ENCODE data around the gene TLE2.
"Not testable (repeated sequence)": the region's sequence is repeated elsewhere in the genome, so short reads cannot be mapped to it uniquely, and the experiment has no call there.

Gene TLE2

GRCh38 chr19:2998642-2999041, 30.4 kb downstream of the TLE2 start:
- intact Hi-C loops (cut with DNase I): no loop called here

DNA sequence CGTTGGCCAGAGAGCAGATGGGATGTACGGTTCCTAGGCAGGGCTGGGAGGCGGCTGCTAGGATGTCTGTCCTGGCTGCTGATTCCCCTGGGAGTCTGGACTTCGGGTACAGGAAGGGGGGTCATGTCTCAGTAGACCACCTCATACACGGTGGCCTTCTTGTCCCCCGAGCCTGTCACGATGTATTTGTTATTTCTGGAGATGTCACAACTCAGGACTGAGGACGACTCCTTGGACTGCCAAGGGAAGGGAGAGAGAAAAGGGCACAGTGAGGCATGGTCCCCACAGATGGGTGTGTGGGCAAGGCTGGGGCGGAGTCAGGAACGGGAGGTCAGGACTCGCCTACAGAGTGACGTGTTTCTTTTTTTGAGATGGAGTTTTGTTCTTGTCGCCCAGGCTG, 31.4 kb downstream of the TLE2 start:
- intact Hi-C loops (cut with DNase I): no loop called here
- no peak for DNase-seq

More at GRCh38 chr19:2998642-2999041, 30.4 kb downstream of the TLE2 start:
- no peak for DNase-seq

GRCh38 chr19:2994588-2995131, 34.4 kb downstream of the TLE2 start:
- intact Hi-C loops (cut with DNase I): no loop called here
- no peak for DNase-seq

DNA sequence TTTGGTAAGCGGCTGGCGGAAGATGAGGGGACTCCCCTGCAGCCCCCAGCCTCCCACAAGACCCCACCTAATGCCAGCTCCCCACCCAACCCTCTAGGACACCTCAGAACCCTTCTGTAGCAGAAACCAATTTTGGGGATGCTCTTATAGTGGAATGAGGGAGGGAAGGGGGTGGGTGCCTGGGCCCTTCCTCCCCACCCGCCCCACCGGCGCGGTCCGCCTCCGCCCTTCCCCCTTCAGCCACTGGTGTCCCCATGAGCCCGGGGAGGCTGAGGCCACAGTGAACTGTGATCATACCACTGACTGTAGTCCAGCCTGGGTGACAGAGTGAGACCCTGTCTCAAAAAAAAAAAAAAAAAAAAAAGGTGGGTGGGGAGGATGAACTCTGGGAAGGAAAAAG, 35.5 kb downstream of the TLE2 start:
- no peak for DNase-seq
- intact Hi-C loops (cut with DNase I): no loop called here

DNA sequence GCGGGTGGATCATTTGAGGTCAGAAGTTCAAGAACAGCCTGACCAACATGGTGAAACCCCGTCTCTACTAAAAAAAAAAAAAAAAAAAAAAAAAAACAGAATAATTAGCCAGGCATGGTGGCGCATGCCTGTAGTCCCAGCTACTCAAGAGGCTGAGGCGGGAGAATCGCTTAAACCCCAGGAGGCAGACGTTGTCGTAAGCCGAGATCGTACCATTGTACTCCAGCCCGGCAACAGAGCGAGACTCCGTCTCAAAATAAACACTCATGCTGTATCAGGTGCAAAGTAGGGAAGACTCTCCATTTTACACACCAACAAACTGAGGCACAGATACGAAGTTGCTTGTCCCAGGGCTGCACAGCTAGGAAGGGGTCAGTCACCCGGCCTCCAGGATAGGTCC, 36.1 kb downstream of the TLE2 start:
- intact Hi-C loops (cut with DNase I): no loop called here
- DNase-seq: no peak

- intact Hi-C loops (cut with DNase I); DNase-seq: not testable (repeated sequence)
These were observed 36.7 kb downstream of the TLE2 start for GRCh38 chr19:2992333-2992732.

DNA sequence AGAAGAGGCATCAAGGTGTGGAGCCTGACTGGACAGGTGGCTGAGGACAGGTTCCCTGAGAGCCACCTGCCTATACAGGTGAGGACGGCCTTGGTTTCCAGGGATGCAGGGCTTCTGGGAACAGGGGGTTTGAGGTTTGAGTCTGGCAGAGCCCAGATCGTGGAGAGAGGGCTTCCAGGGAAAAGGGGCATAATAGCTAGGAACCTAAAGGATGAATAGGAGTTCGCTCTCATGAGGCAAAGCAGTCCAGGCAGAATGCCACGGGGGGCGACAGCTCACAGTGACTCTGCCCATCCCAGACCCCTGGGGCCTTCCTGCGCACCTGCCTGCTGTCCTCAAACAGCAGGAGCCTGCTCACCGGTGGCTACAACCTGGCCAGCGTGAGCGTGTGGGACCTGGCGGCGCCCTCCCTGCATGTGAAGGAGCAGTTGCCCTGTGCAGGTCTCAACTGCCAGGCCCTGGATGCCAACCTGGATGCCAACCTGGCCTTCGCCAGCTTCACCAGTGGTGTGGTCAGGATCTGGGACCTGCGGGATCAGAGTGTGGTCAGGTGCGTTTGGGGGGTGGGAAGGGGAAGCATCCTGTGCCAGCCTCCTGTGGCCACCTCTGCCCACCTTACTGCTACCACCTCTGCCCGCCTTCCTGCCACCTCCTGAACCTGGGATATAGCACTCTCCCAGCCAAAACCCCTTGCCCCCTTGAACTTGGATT, 39.7 kb downstream of the TLE2 start:
- intact Hi-C loops (cut with DNase I): no loop called here
- DNase-seq: no peak

DNA sequence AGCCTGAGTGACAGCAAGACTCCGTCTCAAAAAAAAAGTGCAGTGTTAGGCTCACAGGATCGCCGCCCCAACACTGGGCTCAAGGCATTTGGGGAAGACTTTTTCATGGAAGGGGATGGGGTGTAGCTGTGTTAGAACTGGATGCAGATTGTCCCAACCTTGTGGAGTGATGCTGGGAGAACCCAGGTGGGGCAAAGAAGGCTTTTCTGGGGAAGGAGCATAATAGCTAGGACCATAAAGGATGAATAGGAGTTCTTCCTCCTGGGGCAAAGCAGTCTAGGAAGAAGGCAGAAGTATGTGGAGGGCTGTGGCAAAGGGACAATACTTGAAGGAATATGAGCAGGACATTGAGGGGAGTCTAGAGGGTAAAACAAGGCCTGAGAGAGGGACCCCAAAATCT, 40.5 kb downstream of the TLE2 start:
- DNase-seq: no peak
- intact Hi-C loops (cut with DNase I): no loop called here

DNA sequence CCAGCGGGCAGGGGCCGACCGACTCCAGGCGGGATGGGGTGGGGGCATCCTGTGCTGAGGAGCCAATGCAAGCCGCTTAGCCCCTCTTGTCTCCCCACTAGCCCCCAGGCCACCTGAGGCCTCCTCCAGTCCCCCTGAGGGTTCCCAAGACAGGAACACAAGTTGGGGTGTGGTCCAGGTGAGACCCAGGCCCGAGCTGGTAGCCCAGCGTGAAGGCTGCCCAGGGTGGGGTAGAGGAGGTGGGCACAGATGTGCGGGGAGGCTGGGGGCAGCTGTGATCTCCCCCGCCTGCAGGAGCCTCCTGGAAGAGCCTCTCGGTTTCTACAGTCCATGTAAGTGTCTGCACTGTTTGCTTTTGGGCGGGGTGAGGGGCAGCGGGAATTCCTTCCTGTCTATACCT, 41.3 kb downstream of the TLE2 start:
- intact Hi-C loops (cut with DNase I): no loop called here
- DNase-seq: no peak

- no peak for DNase-seq
- intact Hi-C loops (cut with DNase I): no loop called here
These were observed 42.0 kb downstream of the TLE2 start for GRCh38 chr19:2986951-2987524.

- intact Hi-C loops (cut with DNase I): no loop called here
- peak in 2 of 42 donors; percentile 63 to 67 for DNase-seq
These were observed 44.9 kb downstream of the TLE2 start for GRCh38 chr19:2984215-2984528.

DNA sequence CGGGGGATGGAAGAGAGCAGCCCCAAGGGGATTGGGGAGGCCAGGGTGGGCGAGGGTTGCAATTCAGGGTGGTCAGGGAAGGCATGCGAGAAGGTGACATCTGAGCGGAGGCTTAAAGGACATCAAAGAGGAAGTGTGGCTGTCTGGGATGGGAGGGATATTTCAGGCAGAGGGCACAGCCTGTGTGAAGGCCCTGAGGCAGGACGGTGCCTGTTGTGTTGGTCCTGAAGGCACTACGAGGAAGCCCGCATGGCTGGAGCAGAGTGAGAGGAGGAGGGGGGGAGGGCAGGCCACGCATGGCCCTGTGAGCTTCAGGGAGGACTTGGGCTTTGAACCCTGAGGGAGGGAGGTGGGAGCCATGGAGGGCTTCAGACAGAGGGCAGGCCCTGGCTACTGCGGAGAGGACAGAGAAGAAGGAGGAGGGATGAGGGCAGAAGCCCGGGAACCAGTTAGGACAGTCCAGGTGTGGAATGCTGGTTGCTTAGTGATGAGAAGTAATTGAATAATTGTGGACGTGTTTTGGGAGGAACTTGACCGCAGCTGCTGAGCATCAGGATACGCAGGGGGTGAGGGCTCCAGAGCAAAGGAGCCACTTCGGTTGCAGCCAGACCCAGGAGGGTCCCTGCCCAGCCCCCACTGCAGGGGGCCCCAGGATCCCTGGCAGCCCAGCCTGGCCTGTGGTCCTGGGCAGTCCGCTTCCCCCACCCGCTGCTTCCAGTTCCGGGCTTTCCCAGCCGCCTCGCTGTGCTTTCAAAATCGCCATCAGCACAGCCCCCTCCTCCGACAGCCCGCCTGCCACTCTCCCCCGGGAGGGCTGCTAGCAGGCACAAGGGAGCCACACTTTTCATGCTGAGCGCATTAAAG, 45.5 kb downstream of the TLE2 start:
- peak in 37 of 42 donors; percentile 11 to 83 (median 38) for DNase-seq
- intact Hi-C loops (cut with DNase I): no loop called here

GRCh38 chr19:2982983-2983350, 46.1 kb downstream of the TLE2 start:
- DNase-seq: peak; percentile 24 to 81 (median 58)
- intact Hi-C loops (cut with DNase I): no loop called here

- intact Hi-C loops (cut with DNase I): no loop called here
- no peak for DNase-seq
These were observed 46.5 kb downstream of the TLE2 start for GRCh38 chr19:2982561-2982960.

DNA sequence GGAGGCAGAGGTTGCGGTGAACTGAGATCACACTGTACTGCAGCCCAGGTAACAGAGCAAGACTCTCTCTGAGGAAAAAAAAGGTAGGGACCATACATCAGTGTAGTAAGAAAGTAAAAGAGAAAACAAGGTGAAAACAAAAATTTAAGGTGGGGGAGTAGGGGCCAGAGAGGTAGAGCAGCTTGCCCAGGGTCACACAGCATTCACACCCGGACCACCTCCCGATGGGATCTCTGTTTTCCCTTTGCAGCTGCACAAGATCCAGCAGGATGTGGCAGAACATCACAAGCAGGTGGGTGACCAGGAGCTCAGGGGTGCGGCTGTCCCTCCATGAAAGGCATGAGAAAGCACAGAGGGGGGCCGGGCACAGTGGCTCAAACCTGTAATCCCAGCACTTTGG, 47.2 kb downstream of the TLE2 start:
- intact Hi-C loops (cut with DNase I): no loop called here
- no peak for DNase-seq

DNA sequence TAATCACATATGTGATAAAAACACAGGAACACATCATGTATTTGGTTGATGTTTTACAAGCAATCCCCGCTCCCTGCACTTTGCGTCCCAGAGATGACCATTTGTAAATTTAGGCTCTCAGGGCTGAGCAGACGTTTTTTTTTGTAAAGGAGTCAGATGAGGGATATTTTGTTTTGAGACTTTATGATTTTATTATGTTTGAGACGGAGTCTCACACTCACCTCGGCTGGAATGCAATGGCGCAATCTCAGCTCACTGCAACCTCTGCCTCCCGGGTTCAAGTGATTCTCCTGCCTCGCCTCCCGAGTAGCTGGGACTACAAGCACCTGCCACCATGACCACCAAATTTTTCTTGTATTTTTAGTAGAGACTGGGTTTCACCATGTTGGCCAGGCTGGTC, 50.3 kb downstream of the TLE2 start:
- intact Hi-C loops (cut with DNase I): loop anchor here (10.0 kb wide), 1 partner anchor 56 kb away; no protein-coding TSS in a partner anchor
- no peak for DNase-seq

GRCh38 chr19:2978166-2978767, 50.8 kb downstream of the TLE2 start:
- no peak for DNase-seq
- intact Hi-C loops (cut with DNase I): loop anchor here (10.0 kb wide), 1 partner anchor 57 kb away; no protein-coding TSS in a partner anchor

DNA sequence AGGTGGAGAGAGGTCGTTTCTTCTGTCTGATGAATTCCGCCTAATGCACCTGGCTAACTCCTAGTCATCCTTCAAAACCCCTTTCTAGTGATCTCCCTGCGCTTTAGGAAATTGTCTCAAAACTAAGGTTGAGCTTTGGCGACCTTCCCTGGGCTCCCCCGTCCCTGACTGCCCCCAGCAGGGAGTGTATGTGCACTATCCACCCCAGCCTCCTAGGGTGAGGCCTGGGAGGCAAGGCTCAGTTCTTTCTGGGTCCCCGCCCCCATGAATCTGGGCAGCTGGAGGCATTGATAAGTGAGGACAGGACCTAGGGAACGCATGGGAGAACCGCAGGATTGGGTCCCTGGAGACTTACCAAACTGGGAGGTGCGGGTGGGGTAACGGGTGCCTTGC, 51.3 kb downstream of the TLE2 start:
- intact Hi-C loops (cut with DNase I): loop anchor here (10.0 kb wide), 1 partner anchor 57 kb away; no protein-coding TSS in a partner anchor
- no peak for DNase-seq

- peak; percentile 86 to 98 (median 93) for DNase-seq
- intact Hi-C loops (cut with DNase I): loop anchor here (10.0 kb wide), 1 partner anchor 58 kb away; no protein-coding TSS in a partner anchor
These were observed 51.9 kb downstream of the TLE2 start, which contains the start of gene TLE6 for GRCh38 chr19:2977001-2977745. Gene TLE6 (plus strand): TSS chr19:2977564. CDS start chr19:2978234, 670 bp downstream.
